Measurements from ENCODE around the gene SNAP25. TPM values are rescaled to one million over a fixed set of nuclear protein-coding genes. Genes with fewer than 3 reads are reported as not detected.
A peak's percentile ranks its signal among the peaks of the same experiment; 100 is the strongest.

The SNAP25 gene
- polyA plus RNA-seq, 6 donors from 2014 or later: 0.23 to 0.44 TPM; not detected in 4

- peaks cover 0 to 14% of the 10 kb centered on the region in 2 donors for H3K36me3 Mint-ChIP-seq
- peaks cover 9 to 26% (median 17%) of the 10 kb centered on the region in 7 donors for H3K9me3 Mint-ChIP-seq
- peaks cover 55 to 68% (median 66%) of the 10 kb centered on the region in 3 donors for H3K27me3 Mint-ChIP-seq
- DNase-seq (no peak), ATAC-seq (ENCODE audit: low read depth in 2 of 2) (no peak)
- H3K4me1 Mint-ChIP-seq: peaks cover 13 to 19% (median 16%) of the 10 kb centered on the region in 3 donors
- H3K4me3 Mint-ChIP-seq: peak overlapping the region in 1 of 8 donors; percentile 14
- H3K27ac Mint-ChIP-seq: no peak overlapping the region
Observed at GRCh38 chr20:10221021-10221420, 2.4 kb downstream of the SNAP25 start.

GRCh38 chr20:10225439-10226060 is 6.9 kb downstream of the SNAP25 start:
- H3K27ac Mint-ChIP-seq: peak overlapping the region in 1 of 6 donors; percentile 34
- ATAC-seq (ENCODE audit: low read depth in 2 of 2): no peak
- H3K4me1 Mint-ChIP-seq: no peaks in the 10 kb centered on the region
- peaks cover 0 to 9% (median 3%) of the 10 kb centered on the region in 7 donors for H3K9me3 Mint-ChIP-seq
- no peak for DNase-seq
- no peak overlapping the region for H3K4me3 Mint-ChIP-seq
- H3K27me3 Mint-ChIP-seq: peaks cover 30 to 43% (median 38%) of the 10 kb centered on the region in 3 donors
- no peaks in the 10 kb centered on the region for H3K36me3 Mint-ChIP-seq

- ATAC-seq (ENCODE audit: low read depth in 2 of 2): no peak
- H3K27me3 Mint-ChIP-seq: peaks cover 19 to 29% (median 22%) of the 10 kb centered on the region in 3 donors
- no peaks in the 10 kb centered on the region for H3K36me3 Mint-ChIP-seq
- no peak for DNase-seq
- peaks cover 0 to 5% (median 0%) of the 10 kb centered on the region in 7 donors for H3K9me3 Mint-ChIP-seq
- no peak overlapping the region for H3K27ac Mint-ChIP-seq
- H3K4me3 Mint-ChIP-seq: no peak overlapping the region
- H3K4me1 Mint-ChIP-seq: no peaks in the 10 kb centered on the region
Observed at GRCh38 chr20:10228330-10228729, 9.7 kb downstream of the SNAP25 start.

- Mint-ChIP-seq H3K27ac (no peak overlapping the region), H3K36me3 (no peaks in the 10 kb centered on the region), H3K27me3 (peaks cover 11 to 22% (median 12%) of the 10 kb centered on the region in 3 donors), H3K4me3 (no peak overlapping the region), H3K4me1 (no peaks in the 10 kb centered on the region), H3K9me3 (peaks cover 0 to 3% (median 0%) of the 10 kb centered on the region in 7 donors)
- DNase-seq (no peak), ATAC-seq (ENCODE audit: low read depth in 2 of 2) (no peak)
Observed at GRCh38 chr20:10231290-10231689, 12.7 kb downstream of the SNAP25 start.

GRCh38 chr20:10236540-10237533 is 18.2 kb downstream of the SNAP25 start:
- no peak overlapping the region for H3K27ac Mint-ChIP-seq
- no peak for DNase-seq
- no peak for ATAC-seq (ENCODE audit: low read depth in 2 of 2)
- no peaks in the 10 kb centered on the region for H3K36me3 Mint-ChIP-seq
- H3K4me1 Mint-ChIP-seq: no peaks in the 10 kb centered on the region
- H3K4me3 Mint-ChIP-seq: no peak overlapping the region
- H3K9me3 Mint-ChIP-seq: peaks cover 0 to 5% (median 0%) of the 10 kb centered on the region in 7 donors
- H3K27me3 Mint-ChIP-seq: peaks cover 0 to 11% (median 7%) of the 10 kb centered on the region in 3 donors

- DNase-seq (no peak), ATAC-seq (ENCODE audit: low read depth in 2 of 2) (no peak)
- no peak overlapping the region for H3K27ac Mint-ChIP-seq
- no peak overlapping the region for H3K4me3 Mint-ChIP-seq
- no peaks in the 10 kb centered on the region for H3K4me1 Mint-ChIP-seq
- H3K27me3 Mint-ChIP-seq: peaks cover 0 to 7% (median 6%) of the 10 kb centered on the region in 3 donors
- no peaks in the 10 kb centered on the region for H3K36me3 Mint-ChIP-seq
- H3K9me3 Mint-ChIP-seq: peaks cover 0 to 5% (median 0%) of the 10 kb centered on the region in 7 donors
Observed at GRCh38 chr20:10239954-10240353, 21.3 kb downstream of the SNAP25 start.

- no peak overlapping the region for H3K27ac Mint-ChIP-seq
- peaks cover 0 to 6% (median 1%) of the 10 kb centered on the region in 3 donors for H3K27me3 Mint-ChIP-seq
- no peaks in the 10 kb centered on the region for H3K4me1 Mint-ChIP-seq
- no peaks in the 10 kb centered on the region for H3K36me3 Mint-ChIP-seq
- no peak for DNase-seq
- no peak for ATAC-seq (ENCODE audit: low read depth in 2 of 2)
- H3K4me3 Mint-ChIP-seq: no peak overlapping the region
- peaks cover 0 to 5% (median 0%) of the 10 kb centered on the region in 7 donors for H3K9me3 Mint-ChIP-seq
Observed at GRCh38 chr20:10240655-10241054, 22.0 kb downstream of the SNAP25 start.

- Mint-ChIP-seq H3K36me3 (no peaks in the 10 kb centered on the region), H3K27ac (no peak overlapping the region), H3K4me1 (no peaks in the 10 kb centered on the region), H3K27me3 (peaks cover 0 to 6% (median 4%) of the 10 kb centered on the region in 3 donors), H3K9me3 (peaks cover 0 to 5% (median 0%) of the 10 kb centered on the region in 7 donors), H3K4me3 (no peak overlapping the region)
- DNase-seq: no peak
- ATAC-seq (ENCODE audit: low read depth in 2 of 2): no peak
Observed at GRCh38 chr20:10242166-10242565, 23.5 kb downstream of the SNAP25 start.

GRCh38 chr20:10247440-10247839 is 28.8 kb downstream of the SNAP25 start:
- H3K9me3 Mint-ChIP-seq: peaks cover 0 to 3% (median 0%) of the 10 kb centered on the region in 7 donors
- no peak for ATAC-seq (ENCODE audit: low read depth in 2 of 2)
- no peak for DNase-seq
- no peaks in the 10 kb centered on the region for H3K4me1 Mint-ChIP-seq
- H3K4me3 Mint-ChIP-seq: no peak overlapping the region
- H3K27ac Mint-ChIP-seq: no peak overlapping the region
- no peaks in the 10 kb centered on the region for H3K36me3 Mint-ChIP-seq
- H3K27me3 Mint-ChIP-seq: peaks cover 0 to 6% (median 4%) of the 10 kb centered on the region in 3 donors

- H3K9me3 Mint-ChIP-seq: peaks cover 0 to 3% (median 0%) of the 10 kb centered on the region in 7 donors
- no peak overlapping the region for H3K4me3 Mint-ChIP-seq
- no peak overlapping the region for H3K27ac Mint-ChIP-seq
- ATAC-seq (ENCODE audit: low read depth in 2 of 2) (no peak), DNase-seq (no peak)
- no peaks in the 10 kb centered on the region for H3K36me3 Mint-ChIP-seq
- peaks cover 4 to 6% (median 4%) of the 10 kb centered on the region in 3 donors for H3K27me3 Mint-ChIP-seq
- no peaks in the 10 kb centered on the region for H3K4me1 Mint-ChIP-seq
Observed at GRCh38 chr20:10249048-10249770, 30.6 kb downstream of the SNAP25 start.

GRCh38 chr20:10249822-10250221 is 31.2 kb downstream of the SNAP25 start:
- Mint-ChIP-seq H3K36me3 (no peaks in the 10 kb centered on the region), H3K4me1 (no peaks in the 10 kb centered on the region), H3K4me3 (no peak overlapping the region), H3K27me3 (peaks cover 4 to 8% (median 6%) of the 10 kb centered on the region in 3 donors), H3K9me3 (peaks cover 0 to 3% (median 0%) of the 10 kb centered on the region in 7 donors), H3K27ac (no peak overlapping the region)
- no peak for DNase-seq
- ATAC-seq (ENCODE audit: low read depth in 2 of 2): no peak

GRCh38 chr20:10250902-10251301 is 32.3 kb downstream of the SNAP25 start:
- no peak for ATAC-seq (ENCODE audit: low read depth in 2 of 2)
- Mint-ChIP-seq H3K36me3 (no peaks in the 10 kb centered on the region), H3K27ac (no peak overlapping the region), H3K27me3 (peaks cover 4 to 8% (median 6%) of the 10 kb centered on the region in 3 donors), H3K4me3 (no peak overlapping the region), H3K4me1 (no peaks in the 10 kb centered on the region), H3K9me3 (peaks cover 0 to 3% (median 0%) of the 10 kb centered on the region in 7 donors)
- no peak for DNase-seq

- Mint-ChIP-seq H3K4me3 (no peak overlapping the region), H3K27me3 (peaks cover 3 to 8% (median 6%) of the 10 kb centered on the region in 3 donors), H3K4me1 (no peaks in the 10 kb centered on the region), H3K27ac (no peak overlapping the region), H3K36me3 (no peaks in the 10 kb centered on the region), H3K9me3 (no peaks in the 10 kb centered on the region)
- no peak for ATAC-seq (ENCODE audit: low read depth in 2 of 2)
- no peak for DNase-seq
Observed at GRCh38 chr20:10253780-10254179, 35.1 kb downstream of the SNAP25 start.

Measured in naive B cell (primary cell).